Smooth muscle cell (in vitro differentiated cells): ENCODE results near the gene TUBB3. TPM values are rescaled to one million over a fixed set of nuclear protein-coding genes. Genes with fewer than 3 reads are reported as not detected.
"Not testable (repeated sequence)": the region's sequence is repeated elsewhere in the genome, so short reads cannot be mapped to it uniquely, and the experiment has no call there.

ENCODE experiments used
- DNase-seq: peaks from one replicate; lab custom pipeline; 2025; ENCODE audit not compliant: unreplicated experiment; lab: John Stamatoyannopoulos, UW
- H2AFZ ChIP-seq: fragments of 200-600 bp; sonication (generic); 2 replicates; pipeline ENCODE4 v1.6.0; 2016; ENCODE audit warnings: antibody characterized with exemption, low read depth, mild to moderate bottlenecking
- H3F3A ChIP-seq: fragments of 200-600 bp; sonication (generic); 2 replicates; pipeline ENCODE4 v1.6.0; 2017; ENCODE audit warnings: antibody characterized with exemption, low read depth
- H3K27ac ChIP-seq: fragments of 200-600 bp; sonication (generic); 2 replicates; pipeline ENCODE4 v1.5.1; 2016; ENCODE audit warnings: low read depth, mild to moderate bottlenecking
- H3K27me3 ChIP-seq: fragments of 200-600 bp; sonication (generic); 2 replicates; pipeline ENCODE4 v1.6.1; 2016; ENCODE audit warnings: low read depth, mild to moderate bottlenecking
- H3K36me3 ChIP-seq: fragments of 200-600 bp; sonication (generic); 2 replicates; pipeline ENCODE4 v1.5.1; 2016; ENCODE audit warnings: low read depth
- H3K4me1 ChIP-seq: fragments of 200-600 bp; sonication (generic); 2 replicates; pipeline ENCODE4 v1.5.1; 2016; ENCODE audit warnings: low read depth
- H3K4me2 ChIP-seq: fragments of 200-600 bp; sonication (generic); 2 replicates; pipeline ENCODE4 v1.6.0; 2016; ENCODE audit warnings: mild to moderate bottlenecking
- H3K4me3 ChIP-seq: fragments of 200-600 bp; sonication (generic); 2 replicates; pipeline ENCODE4 v1.5.1; 2016; ENCODE audit warnings: mild to moderate bottlenecking
- H3K79me2 ChIP-seq: fragments of 200-600 bp; sonication (generic); 2 replicates; pipeline ENCODE4 v1.6.0; 2016; ENCODE audit warnings: low read depth, mild to moderate bottlenecking
- H3K9ac ChIP-seq: fragments of 200-600 bp; sonication (generic); 2 replicates; pipeline ENCODE4 v1.6.0; 2016; ENCODE audit warnings: low read depth
- H3K9me3 ChIP-seq: fragments of 200-600 bp; sonication (generic); replicated peaks from 2 replicates; pipeline ENCODE4 v1.5.1; 2016; ENCODE audit warnings: low read depth
- H4K20me1 ChIP-seq: fragments of 200-600 bp; sonication (generic); 2 replicates; pipeline ENCODE4 v1.6.0; 2016; ENCODE audit warnings: low read depth
- CTCF ChIP-seq: fragments of 200-600 bp; sonication (generic); IDR thresholded peaks from 2 replicates; pipeline ENCODE4 v1.5.1; 2017; ENCODE audit warnings: borderline replicate concordance, mild to moderate bottlenecking, antibody characterized with exemption; ENCODE audit not compliant: insufficient read depth, poor library complexity, severe bottlenecking
- WGBS: methylation state at CpG from one replicate; pipeline ENCODE4 v1.1.7; 2016; ENCODE audit warnings: low lambda C conversion rate; 5-methylcytosine and 5-hydroxymethylcytosine counted together
- polyA plus RNA-seq: library from polyadenylated mRNA; unstranded; fragments of >200 nt; fragmentation: Nextera tagmentation; extraction: Ambion mirVana; gene quantifications from 2 replicates; pipeline ENCODE4 v1.2.1, GENCODE V29; 2016
- total RNA-seq: library from RNA; depleted of rRNA; stranded (reverse); fragments of >200 nt; gene quantifications from 2 replicates; pipeline ENCODE4 v1.2.3, GENCODE V29; 2014

TUBB3 gene
- total and polyA plus RNA-seq, 2 experiments from 2014 or later: 198 to 234 TPM

- no peak overlapping the region for H2AFZ ChIP-seq
- no peak for DNase-seq
- H3K4me3 ChIP-seq: no peak overlapping the region
- H3K4me1 ChIP-seq: peaks cover 13% of the 10 kb centered on the region
- no peaks in the 10 kb centered on the region for H3K27me3 ChIP-seq
- no peak overlapping the region for H3K27ac ChIP-seq
- no peaks in the 10 kb centered on the region for H3K79me2 ChIP-seq
- WGBS: 95% methylated on average over 30 of the region's 30 CpGs
- TF ChIP-seq CTCF: no peak
- no peaks in the 10 kb centered on the region for H3K9me3 ChIP-seq
- H3F3A ChIP-seq: peaks cover 7% of the 10 kb centered on the region
- peaks cover 5% of the 10 kb centered on the region for H4K20me1 ChIP-seq
- no peak overlapping the region for H3K9ac ChIP-seq
- no peak overlapping the region for H3K4me2 ChIP-seq
- H3K36me3 ChIP-seq: no peaks in the 10 kb centered on the region
Measured at GRCh38 chr16:89913408-89914387, 9.4 kb upstream of the TUBB3 start.

GRCh38 chr16:89914642-89915285 lies 8.4 kb upstream of the TUBB3 start:
- not testable (repeated sequence) for H2AFZ ChIP-seq, H3K27me3 ChIP-seq, H3K9ac ChIP-seq, H3K79me2 ChIP-seq, DNase-seq, H3K9me3 ChIP-seq, H3F3A ChIP-seq, H3K4me2 ChIP-seq, H4K20me1 ChIP-seq, H3K27ac ChIP-seq, H3K36me3 ChIP-seq, H3K4me3 ChIP-seq
- WGBS: 93% methylated on average over 11 of the region's 11 CpGs
- H3K4me1 ChIP-seq: peaks cover 18% of the 10 kb centered on the region

- no peaks in the 10 kb centered on the region for H3K36me3 ChIP-seq
- no peak for TF ChIP-seq CTCF
- H3K4me2 ChIP-seq: no peak overlapping the region
- H3K27me3 ChIP-seq: no peaks in the 10 kb centered on the region
- H3K4me3 ChIP-seq: no peak overlapping the region
- peaks cover 20% of the 10 kb centered on the region for H3K4me1 ChIP-seq
- H3K79me2 ChIP-seq: peaks cover 13% of the 10 kb centered on the region
- no peak overlapping the region for H3K9ac ChIP-seq
- 96% methylated on average over 40 of the region's 40 CpGs for WGBS
- no peak overlapping the region for H2AFZ ChIP-seq
- H3K9me3 ChIP-seq: no peaks in the 10 kb centered on the region
- no peak for DNase-seq
- peaks cover 14% of the 10 kb centered on the region for H3F3A ChIP-seq
- peaks cover 2% of the 10 kb centered on the region for H4K20me1 ChIP-seq
- no peak overlapping the region for H3K27ac ChIP-seq
Measured at GRCh38 chr16:89915303-89916232, 7.6 kb upstream of the TUBB3 start.
